GM12864 (cell line): ENCODE measurements around the gene PPP1R3F.
"Not testable (repeated sequence)": the region's sequence is repeated elsewhere in the genome, so short reads cannot be mapped to it uniquely, and the experiment has no call there.

Experiments
- DNase-seq: peaks from one replicate; pipeline ENCODE4 v3.0.0-alpha.2; 2011; ENCODE audit warnings: low read depth
- H3K4me3 ChIP-seq: 2 replicates; pipeline ENCODE4 v1.5.1; 2011; ENCODE audit warnings: mild to moderate bottlenecking, low read depth, low read length, control low read depth
- TF ChIP-seq, protein P1 (sequence below): IDR thresholded peaks from 2 replicates; pipeline ENCODE4 v1.5.1; 2011; ENCODE audit warnings: low read depth, mild to moderate bottlenecking, moderate library complexity, low read length, control low read depth, inconsistent platforms; ENCODE audit errors: missing control alignments

Gene PPP1R3F

DNA sequence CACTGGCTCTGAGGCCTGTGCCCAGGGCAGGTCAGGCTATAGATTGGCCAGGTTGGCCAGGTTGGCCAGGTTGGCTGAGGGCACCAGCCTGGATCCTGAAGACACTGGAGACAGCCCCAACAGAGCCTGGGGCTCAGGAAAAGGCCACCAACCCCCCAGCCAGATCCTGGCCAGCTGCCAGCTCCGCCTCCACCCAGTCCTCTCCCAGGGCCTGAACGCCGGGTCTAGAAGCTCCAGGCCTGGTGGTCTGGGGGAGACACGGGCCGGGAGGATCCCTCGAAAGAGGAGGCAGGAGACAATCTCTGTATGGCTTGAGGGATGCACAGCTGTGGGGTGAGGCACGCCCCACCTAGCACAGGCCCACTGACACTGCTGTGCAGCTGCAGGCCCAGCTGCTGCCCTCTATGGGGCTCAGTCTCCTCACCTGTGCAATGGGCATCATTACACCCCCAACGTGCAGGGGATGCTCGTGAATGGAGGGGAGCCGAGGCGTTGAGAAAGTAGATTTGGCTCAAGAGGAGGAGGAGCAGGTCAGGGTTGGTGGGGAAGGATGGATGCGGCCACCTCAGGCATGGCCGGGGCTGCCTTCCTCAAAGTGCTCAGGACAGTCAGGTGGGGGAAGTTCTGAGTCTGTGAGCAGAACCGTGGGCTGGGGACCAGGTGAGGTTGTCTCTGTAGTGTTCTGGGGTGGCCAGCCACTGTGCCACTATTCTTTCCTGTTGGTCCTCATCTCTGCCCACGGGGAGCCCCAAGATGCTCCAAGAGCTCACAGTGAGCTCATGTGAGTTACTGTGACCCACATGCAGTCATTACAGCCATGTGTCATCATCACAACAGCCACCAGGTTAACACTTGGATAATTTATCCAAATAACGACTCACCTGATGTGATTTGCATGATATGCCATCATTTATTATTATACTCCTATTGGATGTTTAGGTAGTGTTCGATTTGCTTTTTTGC lies 23.1 kb downstream of the PPP1R3F start:
- H3K4me3 ChIP-seq, result no peak overlapping the region
- TF ChIP-seq, protein P1, sequence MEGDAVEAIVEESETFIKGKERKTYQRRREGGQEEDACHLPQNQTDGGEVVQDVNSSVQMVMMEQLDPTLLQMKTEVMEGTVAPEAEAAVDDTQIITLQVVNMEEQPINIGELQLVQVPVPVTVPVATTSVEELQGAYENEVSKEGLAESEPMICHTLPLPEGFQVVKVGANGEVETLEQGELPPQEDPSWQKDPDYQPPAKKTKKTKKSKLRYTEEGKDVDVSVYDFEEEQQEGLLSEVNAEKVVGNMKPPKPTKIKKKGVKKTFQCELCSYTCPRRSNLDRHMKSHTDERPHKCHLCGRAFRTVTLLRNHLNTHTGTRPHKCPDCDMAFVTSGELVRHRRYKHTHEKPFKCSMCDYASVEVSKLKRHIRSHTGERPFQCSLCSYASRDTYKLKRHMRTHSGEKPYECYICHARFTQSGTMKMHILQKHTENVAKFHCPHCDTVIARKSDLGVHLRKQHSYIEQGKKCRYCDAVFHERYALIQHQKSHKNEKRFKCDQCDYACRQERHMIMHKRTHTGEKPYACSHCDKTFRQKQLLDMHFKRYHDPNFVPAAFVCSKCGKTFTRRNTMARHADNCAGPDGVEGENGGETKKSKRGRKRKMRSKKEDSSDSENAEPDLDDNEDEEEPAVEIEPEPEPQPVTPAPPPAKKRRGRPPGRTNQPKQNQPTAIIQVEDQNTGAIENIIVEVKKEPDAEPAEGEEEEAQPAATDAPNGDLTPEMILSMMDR, result no peak
- DNase-seq, result no peak

DNA sequence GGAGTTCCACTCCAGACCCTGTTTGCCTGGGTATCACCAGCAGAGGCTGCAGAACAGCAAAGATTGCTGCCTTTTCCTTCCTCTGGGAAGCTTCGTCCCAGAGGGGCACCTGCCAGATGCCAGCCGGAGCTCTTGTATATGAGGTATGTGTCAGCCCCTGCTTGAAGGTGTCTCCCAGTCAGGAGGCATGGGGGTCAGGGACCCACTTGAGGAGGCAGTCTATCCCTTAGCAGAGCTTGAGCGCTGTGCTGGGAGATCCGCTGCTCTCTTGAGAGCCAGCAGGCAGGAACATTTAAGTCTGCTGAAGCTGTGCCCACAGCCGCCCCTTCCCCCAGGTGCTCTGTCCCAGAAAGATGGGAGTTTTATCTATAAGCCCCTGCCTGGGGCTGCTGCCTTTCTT lies 29.7 kb downstream of the PPP1R3F start:
- not testable (repeated sequence) for DNase-seq, H3K4me3 ChIP-seq

DNA sequence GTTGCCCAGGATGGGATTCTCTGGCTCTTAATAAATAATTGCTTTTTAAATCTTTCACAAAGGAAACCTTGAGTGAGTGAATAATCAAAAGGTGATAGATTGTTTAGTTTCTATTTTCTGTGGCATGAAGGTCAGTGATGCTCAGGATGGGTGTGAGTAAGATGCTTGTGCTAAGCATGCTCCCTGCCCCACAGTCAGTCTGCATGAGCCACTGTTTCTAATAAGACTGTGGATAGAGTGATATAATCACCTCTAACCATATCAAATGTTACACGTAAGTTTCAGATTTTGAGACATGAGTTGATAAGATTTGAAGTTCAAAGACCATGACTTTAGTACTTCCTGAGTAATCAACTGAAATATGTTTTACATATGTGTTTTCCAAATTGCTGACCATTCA lies 31.1 kb downstream of the PPP1R3F start:
- H3K4me3 ChIP-seq, result no peak overlapping the region
- TF ChIP-seq, protein P1, result no peak
- no peak for DNase-seq

DNA sequence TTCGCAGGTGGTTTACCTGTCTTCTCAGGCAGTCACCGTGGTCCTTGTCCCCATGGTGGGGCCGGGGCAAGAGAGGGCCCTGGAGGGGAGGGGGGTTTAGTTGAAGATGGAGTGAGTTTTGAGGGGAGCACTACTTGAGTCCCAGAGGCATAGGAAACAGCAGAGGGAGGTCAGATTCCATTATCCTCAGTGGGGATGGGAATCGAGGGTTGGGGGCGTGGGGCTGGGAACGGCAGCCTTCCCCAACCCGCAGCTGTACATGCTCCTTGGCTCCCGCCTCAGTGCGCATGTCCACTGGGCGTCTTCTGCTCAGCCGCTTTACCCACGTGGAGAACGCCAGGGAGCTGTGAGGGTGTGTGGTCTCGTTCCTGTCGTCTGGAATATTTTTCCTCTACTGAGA lies 33.8 kb downstream of the PPP1R3F start, which contains the start of gene GAGE10:
GAGE10 (plus strand) TSS at position 301 of the 400 bp plus-strand sequence. CDS start 1,214 bp downstream, outside the sequence.
- DNase-seq, result no peak
- TF ChIP-seq, protein P1, result no peak
- H3K4me3 ChIP-seq, result no peak within 1 kb of the TSS

DNA sequence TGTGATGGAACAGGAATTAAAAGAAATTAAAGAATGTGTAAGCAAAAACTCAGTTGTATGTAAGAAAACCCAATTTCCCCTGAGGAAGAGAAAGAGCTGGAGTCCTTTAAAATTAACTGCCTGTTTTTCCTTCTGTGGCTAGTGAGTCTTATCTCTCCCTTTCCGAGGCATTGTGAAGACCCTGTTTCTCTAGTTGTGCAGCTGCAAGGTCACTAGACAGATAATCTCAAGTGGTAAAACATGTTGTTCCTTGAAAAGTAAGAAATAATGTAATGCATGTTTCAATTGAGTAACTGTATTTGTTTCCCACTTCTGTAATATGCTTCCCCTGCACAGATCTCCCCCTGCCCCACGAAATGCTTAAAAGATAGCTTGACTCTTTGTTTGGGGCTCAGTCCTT lies 38.2 kb downstream of the PPP1R3F start:
- not testable (repeated sequence) for DNase-seq, H3K4me3 ChIP-seq

DNA sequence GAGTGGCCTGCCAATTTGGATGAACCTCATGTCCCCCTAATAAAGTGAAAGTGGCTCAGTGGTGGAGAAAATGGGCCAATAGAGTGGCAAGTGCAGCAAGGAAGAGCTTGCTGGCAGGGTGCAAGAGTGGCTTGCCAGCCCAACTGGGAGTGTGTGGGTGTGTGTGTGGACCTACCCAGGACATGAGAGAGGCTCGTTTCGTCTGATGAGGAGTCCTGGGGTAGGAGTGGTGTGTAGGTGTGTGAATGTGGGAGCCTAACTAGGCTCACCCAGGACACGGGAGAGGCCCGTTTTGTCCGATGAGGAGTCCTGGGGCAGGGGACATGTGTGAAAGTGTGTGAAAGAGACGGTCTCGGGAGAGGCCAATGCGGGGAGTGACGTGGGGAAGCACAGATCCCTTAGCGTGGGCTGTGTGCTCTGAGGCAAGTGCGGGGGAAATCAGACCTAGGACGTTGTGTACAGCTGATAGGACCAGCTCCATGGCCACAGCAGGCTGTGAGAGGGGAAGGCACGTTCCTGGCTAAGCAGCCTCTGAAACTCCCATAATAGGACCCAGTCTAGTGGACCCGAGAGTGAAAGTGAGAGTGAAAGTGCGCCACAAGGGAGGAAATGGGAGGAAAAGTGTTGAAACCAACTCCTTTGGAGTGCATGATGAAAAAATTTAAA lies 39.1 kb downstream of the PPP1R3F start:
- TF ChIP-seq, protein P1, result no peak
- no peak for DNase-seq
- H3K4me3 ChIP-seq, result no peak overlapping the region; the same call in 1 of the 2 replicates

DNA sequence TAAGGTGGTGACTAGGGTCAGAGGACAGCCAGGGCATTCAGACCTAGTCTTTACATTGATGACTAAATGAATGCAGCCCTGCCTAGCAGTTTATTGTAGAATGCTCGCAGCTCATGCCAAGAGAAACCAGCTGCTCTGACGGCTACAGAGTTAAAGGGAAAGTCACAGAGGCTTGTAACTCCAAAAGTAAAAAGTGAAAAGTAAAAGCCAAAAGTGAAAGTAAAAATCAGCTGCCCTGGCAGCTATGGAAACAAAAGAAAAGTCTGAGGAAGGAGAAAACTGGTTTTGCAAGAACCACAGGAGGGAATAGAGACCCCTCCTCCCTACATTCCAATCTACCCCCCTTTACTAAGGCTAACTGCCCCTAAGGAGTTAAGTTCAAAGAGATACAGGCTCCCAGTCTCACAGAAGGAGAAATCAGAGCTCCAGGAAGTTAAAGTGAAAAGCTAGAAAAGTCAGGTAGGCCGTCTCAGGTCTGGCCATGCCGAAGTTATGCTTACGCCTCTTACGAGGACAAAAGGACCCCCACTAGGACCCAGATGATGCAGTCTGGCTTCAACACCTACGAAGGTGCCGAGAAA lies 39.9 kb downstream of the PPP1R3F start:
- H3K4me3 ChIP-seq, result no peak overlapping the region; the same call in 1 of the 2 replicates
- DNase-seq, result no peak
- TF ChIP-seq, protein P1, result no peak
